ENCODE measurements around the gene PYGO2.

GRCh38 chr1:154974102-154974807, 12.7 kb upstream of the PYGO2 start, which contains the start of gene CKS1B:
- TF ChIP-seq CTCF (IDR thresholded peaks at IDR 0.05), result no peak
- TF ChIP-seq GABPB1 (CRISPR knock-in tag; IDR thresholded peaks at IDR 0.05), result peak; percentile 72

All from WTC11 (cell line).